Skeletal muscle tissue (tissue), 4 donors: ENCODE measurements around the gene ZHX3. TPM values are rescaled to one million over a fixed set of nuclear protein-coding genes. Genes with fewer than 3 reads are reported as not detected.

Experiments
- H3K27ac ChIP-seq: one replicate; pipeline ENCODE4 v1.7.0; 2013; ENCODE audit warnings: mild to moderate bottlenecking, low read depth, low read length, inconsistent platforms
- H3K27me3 ChIP-seq, 3 donors: one replicate each; pipeline ENCODE4 v1.7.0; 2013; ENCODE audit warnings: low read length in 3 of 3; ENCODE audit not compliant: control insufficient read depth in 3 of 3, insufficient read depth in 3 of 3
- H3K36me3 ChIP-seq, 3 donors: one replicate each; pipeline ENCODE4 v1.7.0; 2013; ENCODE audit warnings: low read length in 3 of 3; ENCODE audit not compliant: control insufficient read depth in 3 of 3, insufficient read depth in 3 of 3
- H3K4me1 ChIP-seq, 3 donors: one replicate each; pipeline ENCODE4 v1.7.0; 2013; ENCODE audit warnings: low read length in 3 of 3, mild to moderate bottlenecking in 3 of 3; ENCODE audit not compliant: control insufficient read depth in 3 of 3, insufficient read depth in 3 of 3
- H3K4me3 ChIP-seq, 3 donors: one replicate each; pipeline ENCODE4 v1.7.0; 2013; ENCODE audit warnings: low read length in 3 of 3
- H3K9ac ChIP-seq, 3 donors: one replicate each; pipeline ENCODE4 v1.7.0; 2013; ENCODE audit warnings: low read length in 3 of 3, mild to moderate bottlenecking in 3 of 3, moderate library complexity in 2 of 3, low read depth in 1 of 3
- H3K9me3 ChIP-seq, 3 donors: one replicate each; pipeline ENCODE4 v1.7.0; 2013; ENCODE audit warnings: low read length in 3 of 3; ENCODE audit not compliant: control insufficient read depth in 3 of 3
- total RNA-seq: library from RNA; depleted of rRNA; stranded (reverse); fragments of >200 nt; gene quantifications from one replicate; pipeline ENCODE4 v1.2.3, GENCODE V29; 2014
- donor health status: Osteomylitis.

The ZHX3 gene
- total RNA-seq, 1 donor from 2014 or later, result 4.7 TPM

GRCh38 chr20:41265938-41266337 lies 51.6 kb downstream of the ZHX3 start:
- H3K9ac ChIP-seq, result no peak overlapping the region
- peaks cover 4 to 12% (median 5%) of the 10 kb centered on the region in 3 donors for H3K36me3 ChIP-seq
- no peak overlapping the region for H3K4me3 ChIP-seq
- H3K27me3 ChIP-seq, result no peaks in the 10 kb centered on the region
- H3K27ac ChIP-seq, result no peak overlapping the region
- H3K4me1 ChIP-seq, result peaks cover 0 to 7% (median 3%) of the 10 kb centered on the region in 3 donors
- H3K9me3 ChIP-seq, result no peaks in the 10 kb centered on the region

GRCh38 chr20:41264819-41265218 lies 52.7 kb downstream of the ZHX3 start:
- Histone ChIP-seq H3K9me3 (no peaks in the 10 kb centered on the region), H3K4me3 (no peak overlapping the region), H3K27ac (no peak overlapping the region), H3K36me3 (peaks cover 4 to 12% (median 5%) of the 10 kb centered on the region in 3 donors), H3K9ac (no peak overlapping the region), H3K27me3 (no peaks in the 10 kb centered on the region), H3K4me1 (peaks cover 0 to 7% (median 3%) of the 10 kb centered on the region in 3 donors)

GRCh38 chr20:41261790-41262717 lies 55.5 kb downstream of the ZHX3 start:
- Histone ChIP-seq H3K4me1 (peaks cover 0 to 7% (median 3%) of the 10 kb centered on the region in 3 donors), H3K36me3 (peaks cover 0 to 5% (median 5%) of the 10 kb centered on the region in 3 donors), H3K9ac (no peak overlapping the region), H3K9me3 (no peaks in the 10 kb centered on the region), H3K27ac (no peak overlapping the region), H3K27me3 (no peaks in the 10 kb centered on the region), H3K4me3 (no peak overlapping the region)

GRCh38 chr20:41261260-41261659 lies 56.3 kb downstream of the ZHX3 start:
- Histone ChIP-seq H3K27me3 (no peaks in the 10 kb centered on the region), H3K9ac (no peak overlapping the region), H3K36me3 (peaks cover 0 to 5% (median 4%) of the 10 kb centered on the region in 3 donors), H3K4me1 (peaks cover 0 to 7% (median 3%) of the 10 kb centered on the region in 3 donors), H3K9me3 (no peaks in the 10 kb centered on the region), H3K27ac (no peak overlapping the region), H3K4me3 (no peak overlapping the region)

GRCh38 chr20:41260734-41261220 lies 56.8 kb downstream of the ZHX3 start:
- H3K27me3 ChIP-seq, result no peaks in the 10 kb centered on the region
- H3K9me3 ChIP-seq, result no peaks in the 10 kb centered on the region
- no peak overlapping the region for H3K9ac ChIP-seq
- H3K27ac ChIP-seq, result no peak overlapping the region
- peaks cover 0 to 7% (median 3%) of the 10 kb centered on the region in 3 donors for H3K4me1 ChIP-seq
- no peak overlapping the region for H3K4me3 ChIP-seq
- peaks cover 0 to under 1% (median 0%) of the 10 kb centered on the region in 3 donors for H3K36me3 ChIP-seq

- Histone ChIP-seq H3K36me3 (peaks cover 0 to 2% (median 0%) of the 10 kb centered on the region in 3 donors), H3K27ac (no peak overlapping the region), H3K9me3 (no peaks in the 10 kb centered on the region), H3K4me1 (peaks cover 0 to 7% (median 3%) of the 10 kb centered on the region in 3 donors), H3K9ac (no peak overlapping the region), H3K4me3 (no peak overlapping the region), H3K27me3 (no peaks in the 10 kb centered on the region)
These were observed 58.2 kb downstream of the ZHX3 start for GRCh38 chr20:41259309-41259708.

- Histone ChIP-seq H3K27me3 (no peaks in the 10 kb centered on the region), H3K27ac (no peak overlapping the region), H3K4me1 (peaks cover 0 to 7% (median 3%) of the 10 kb centered on the region in 3 donors), H3K4me3 (no peak overlapping the region), H3K9ac (no peak overlapping the region), H3K36me3 (peaks cover 0 to 5% (median 0%) of the 10 kb centered on the region in 3 donors), H3K9me3 (no peaks in the 10 kb centered on the region)
These were observed 59.1 kb downstream of the ZHX3 start for GRCh38 chr20:41258474-41258873.

- H3K4me3 ChIP-seq, result no peak overlapping the region
- H3K27me3 ChIP-seq, result no peaks in the 10 kb centered on the region
- no peak overlapping the region for H3K27ac ChIP-seq
- no peak overlapping the region for H3K9ac ChIP-seq
- H3K9me3 ChIP-seq, result no peaks in the 10 kb centered on the region
- no peaks in the 10 kb centered on the region for H3K4me1 ChIP-seq
- peaks cover 0 to 5% (median 0%) of the 10 kb centered on the region in 3 donors for H3K36me3 ChIP-seq
These were observed 61.0 kb downstream of the ZHX3 start for GRCh38 chr20:41256516-41256915.

- Histone ChIP-seq H3K4me1 (no peaks in the 10 kb centered on the region), H3K27me3 (no peaks in the 10 kb centered on the region), H3K9me3 (no peaks in the 10 kb centered on the region), H3K36me3 (peaks cover 0 to 5% (median 0%) of the 10 kb centered on the region in 3 donors), H3K4me3 (no peak overlapping the region), H3K9ac (no peak overlapping the region), H3K27ac (no peak overlapping the region)
These were observed 61.9 kb downstream of the ZHX3 start for GRCh38 chr20:41255655-41256054.
